Mesendoderm (in vitro differentiated cells): ENCODE results near the gene QSER1. TPM values are rescaled to one million over a fixed set of nuclear protein-coding genes. Genes with fewer than 3 reads are reported as not detected.

Experiments used
- DNase-seq: peaks from one replicate; pipeline ENCODE4 v3.0.0; 2013
- H2AK5ac ChIP-seq: 2 replicates; pipeline ENCODE4 v1.6.1; 2013; ENCODE audit warnings: low read length, inconsistent platforms
- H2BK120ac ChIP-seq: 2 replicates; pipeline ENCODE4 v1.6.1; 2013; ENCODE audit warnings: low read depth, mild to moderate bottlenecking, low read length, moderate library complexity, mixed read lengths
- H2BK15ac ChIP-seq: replicated peaks from 2 replicates; pipeline ENCODE4 v1.6.1; 2013; ENCODE audit warnings: low read depth, mild to moderate bottlenecking, moderate library complexity
- H2BK5ac ChIP-seq: 2 replicates; pipeline ENCODE4 v1.6.1; 2013; ENCODE audit warnings: low read length, inconsistent platforms
- H3K18ac ChIP-seq: 2 replicates; pipeline ENCODE4 v1.6.1; 2013; ENCODE audit warnings: mild to moderate bottlenecking, low read length, mixed read lengths
- H3K23ac ChIP-seq: one replicate; pipeline ENCODE4 v1.6.1; 2013; ENCODE audit warnings: low read length
- H3K27ac ChIP-seq: 2 replicates; pipeline ENCODE4 v1.5.1; 2013; ENCODE audit warnings: low read depth, mild to moderate bottlenecking, inconsistent platforms, low read length, moderate library complexity
- H3K27me3 ChIP-seq: 2 replicates; pipeline ENCODE4 v1.6.1; 2013; ENCODE audit warnings: low read length, control low read depth, mild to moderate bottlenecking, inconsistent platforms; ENCODE audit not compliant: insufficient read depth, poor library complexity
- H3K36me3 ChIP-seq: 2 replicates; pipeline ENCODE4 v1.6.1; 2013; ENCODE audit warnings: low read length, inconsistent platforms; ENCODE audit not compliant: control insufficient read depth, insufficient read depth
- H3K4ac ChIP-seq: one replicate; pipeline ENCODE4 v1.6.1; 2013; ENCODE audit warnings: low read depth, mild to moderate bottlenecking, low read length, moderate library complexity
- H3K4me1 ChIP-seq: 2 replicates; pipeline ENCODE4 v1.6.1; 2013; ENCODE audit warnings: low read depth, low read length, inconsistent platforms; ENCODE audit not compliant: control insufficient read depth
- H3K4me2 ChIP-seq: 2 replicates; pipeline ENCODE4 v1.6.1; 2013; ENCODE audit warnings: low read length
- H3K4me3 ChIP-seq: 2 replicates; pipeline ENCODE4 v1.5.1; 2013; ENCODE audit warnings: mild to moderate bottlenecking, low read length
- H3K56ac ChIP-seq: one replicate; pipeline ENCODE4 v1.6.1; 2013; ENCODE audit warnings: low read length
- H3K79me1 ChIP-seq: 2 replicates; pipeline ENCODE4 v1.6.1; 2013; ENCODE audit warnings: low read length, inconsistent platforms
- H3K79me2 ChIP-seq: 2 replicates; pipeline ENCODE4 v1.6.1; 2013; ENCODE audit warnings: mild to moderate bottlenecking, low read length; ENCODE audit not compliant: control insufficient read depth, insufficient read depth
- H3K9ac ChIP-seq: 2 replicates; pipeline ENCODE4 v1.6.1; 2013; ENCODE audit warnings: low read length, inconsistent platforms
- H4K5ac ChIP-seq: one replicate; pipeline ENCODE4 v1.6.1; 2013; ENCODE audit warnings: low read length
- H4K8ac ChIP-seq: one replicate; pipeline ENCODE4 v1.6.1; 2013; ENCODE audit warnings: low read depth, mild to moderate bottlenecking, control low read depth, low read length, moderate library complexity
- WGBS: extraction: QIAGEN DNeasy Blood & Tissue Kit; methylation state at CpG from one replicate; pipeline ENCODE4 v1.1.7; 2013; ENCODE audit warnings: low lambda C conversion rate, missing lambda C conversion rate; ENCODE audit not compliant: insufficient coverage; ENCODE audit errors: extremely low coverage; 5-methylcytosine and 5-hydroxymethylcytosine counted together
- polyA plus RNA-seq, 2 experiments: library from polyadenylated mRNA; stranded (reverse); fragments of 200-250 nt; gene quantifications; one replicate each; pipeline ENCODE4 v1.2.3, GENCODE V29; 2013

The QSER1 gene
- polyA plus RNA-seq (2013, experiment 1 of 2), result 36.1 TPM
- 36.3 TPM for polyA plus RNA-seq (2013, experiment 2 of 2)

DNA sequence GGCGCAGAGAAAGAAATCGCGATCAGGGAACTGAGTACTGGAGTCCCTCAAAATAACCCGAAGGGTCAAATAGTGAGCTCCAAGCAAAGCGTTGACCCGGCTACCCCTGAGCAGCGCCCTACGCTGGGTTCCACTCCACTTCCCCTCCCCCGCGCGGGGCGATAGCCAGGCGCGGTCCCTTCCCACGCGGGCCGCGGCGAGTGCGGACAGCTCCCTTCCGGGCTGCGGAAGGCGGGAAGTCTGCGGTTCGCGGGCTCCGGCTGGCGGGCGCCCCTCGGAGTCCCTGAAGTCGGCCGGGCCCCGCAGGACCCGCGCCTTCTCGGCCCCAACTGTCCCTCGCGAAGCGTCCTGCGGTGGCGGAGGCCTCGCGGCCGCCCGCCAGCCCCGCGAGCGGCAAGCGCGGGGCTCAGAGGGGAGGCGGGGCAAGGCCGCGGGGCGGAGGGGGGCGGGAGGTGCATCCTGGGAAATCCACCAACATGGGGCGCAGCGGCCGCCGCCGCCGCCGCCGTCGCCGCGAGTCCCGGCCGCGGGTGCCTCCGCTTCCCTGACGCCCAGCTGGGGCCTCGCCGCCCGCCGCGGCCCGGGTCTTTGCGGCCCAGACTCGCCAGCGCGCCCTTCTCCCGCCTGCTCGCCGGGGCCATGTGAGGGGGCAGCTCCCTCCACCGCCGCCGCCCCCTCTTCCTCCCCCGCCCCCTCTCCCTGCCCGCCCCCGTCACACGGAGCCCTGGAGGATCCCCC, at the start of gene QSER1:
QSER1 (plus strand) TSS at position 457 of the 738 bp plus-strand sequence. CDS start 315 bp downstream, outside the sequence.
- Histone ChIP-seq H3K23ac (peak within 1 kb of the TSS; percentile 89), H3K36me3 (no peaks in the 10 kb centered on the region), H3K56ac (peak within 1 kb of the TSS; percentile 99), H2BK15ac (peak within 1 kb of the TSS; percentile 99), H3K79me2 (peaks cover 38% of the 10 kb centered on the region), H2AK5ac (peak within 1 kb of the TSS; percentile 69), H4K8ac (peak within 1 kb of the TSS; percentile 99), H3K27ac (peak within 1 kb of the TSS; percentile 100), H3K18ac (peak within 1 kb of the TSS; percentile 99), H4K5ac (peak within 1 kb of the TSS; percentile 47), H3K4me3 (peak within 1 kb of the TSS; percentile 95), H3K4ac (peak within 1 kb of the TSS; percentile 100), H2BK120ac (peak within 1 kb of the TSS; percentile 98), H2BK5ac (peak within 1 kb of the TSS; percentile 96), H3K79me1 (peaks cover 1% of the 10 kb centered on the region), H3K9ac (peak within 1 kb of the TSS; percentile 98), H3K4me1 (peaks cover 7% of the 10 kb centered on the region), H3K27me3 (no peaks in the 10 kb centered on the region), H3K4me2 (peak within 1 kb of the TSS; percentile 44)
- no CpG with 5 or more reads among the region's 91 CpGs for WGBS
- peak; percentile 77 for DNase-seq

DNA sequence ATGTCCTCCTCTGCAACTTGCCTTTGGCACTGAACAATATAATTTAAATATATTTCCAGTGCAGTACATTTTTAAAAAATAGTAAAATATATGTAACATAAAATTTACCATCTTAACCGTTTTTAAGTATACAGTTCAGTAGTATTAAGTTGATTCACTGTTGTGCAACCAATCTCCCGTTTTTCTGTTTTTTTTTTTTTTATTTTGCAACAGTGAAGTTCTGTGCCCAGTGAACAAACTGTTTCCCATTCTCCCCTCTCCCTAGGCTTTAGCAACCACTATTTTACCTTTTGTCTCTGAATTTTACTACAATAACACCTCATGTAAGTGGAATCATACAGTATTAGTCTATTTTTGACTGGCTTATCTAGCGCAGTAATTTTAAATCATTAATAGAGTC, 49.1 kb upstream of the QSER1 start:
- no peak for DNase-seq
- Histone ChIP-seq H3K4ac (no peak overlapping the region), H3K4me1 (no peaks in the 10 kb centered on the region), H3K23ac (no peak overlapping the region), H3K79me1 (no peaks in the 10 kb centered on the region), H3K36me3 (no peaks in the 10 kb centered on the region), H2BK15ac (no peak overlapping the region), H3K27me3 (no peaks in the 10 kb centered on the region), H3K9ac (no peak overlapping the region), H3K56ac (no peak overlapping the region), H3K27ac (no peak overlapping the region), H4K5ac (no peak overlapping the region), H3K18ac (no peak overlapping the region), H2BK5ac (no peak overlapping the region), H3K4me2 (no peak overlapping the region), H2AK5ac (no peak overlapping the region), H2BK120ac (no peak overlapping the region), H3K4me3 (no peak overlapping the region), H4K8ac (no peak overlapping the region), H3K79me2 (no peaks in the 10 kb centered on the region)
- no CpG with 5 or more reads among the region's 3 CpGs for WGBS

DNA sequence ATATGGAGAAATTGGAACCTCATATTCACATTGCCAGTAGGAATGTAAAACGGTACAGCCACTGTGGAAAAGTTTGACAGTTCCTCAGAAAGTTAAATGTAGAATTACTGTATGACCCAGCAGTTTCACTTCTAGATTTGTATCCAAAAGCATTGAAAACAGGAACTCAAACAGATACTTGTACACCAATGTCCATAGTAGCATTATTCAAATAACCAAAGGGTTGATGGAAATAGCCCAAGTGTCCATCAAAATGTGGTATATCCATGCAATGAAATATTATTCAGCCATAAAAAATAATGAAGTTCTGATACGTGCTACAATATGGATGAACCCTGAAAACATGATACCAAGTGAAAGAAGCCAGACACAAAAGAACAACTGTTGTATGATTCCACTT, 45.1 kb upstream of the QSER1 start:
- no peak overlapping the region for H3K56ac ChIP-seq
- DNase-seq, result no peak
- H3K79me2 ChIP-seq, result no peaks in the 10 kb centered on the region
- no peaks in the 10 kb centered on the region for H3K27me3 ChIP-seq
- H3K4me1 ChIP-seq, result no peaks in the 10 kb centered on the region
- no peak overlapping the region for H3K9ac ChIP-seq
- H3K36me3 ChIP-seq, result no peaks in the 10 kb centered on the region
- no peaks in the 10 kb centered on the region for H3K79me1 ChIP-seq
- H4K5ac ChIP-seq, result no peak overlapping the region
- H3K23ac ChIP-seq, result no peak overlapping the region
- H2BK120ac ChIP-seq, result no peak overlapping the region
- H3K27ac ChIP-seq, result no peak overlapping the region
- H2BK15ac ChIP-seq, result no peak overlapping the region
- H3K4me2 ChIP-seq, result no peak overlapping the region
- no peak overlapping the region for H4K8ac ChIP-seq
- H2BK5ac ChIP-seq, result no peak overlapping the region
- no peak overlapping the region for H3K4me3 ChIP-seq
- no CpG with 5 or more reads among the region's 2 CpGs for WGBS
- H3K4ac ChIP-seq, result no peak overlapping the region
- no peak overlapping the region for H3K18ac ChIP-seq
- no peak overlapping the region for H2AK5ac ChIP-seq

DNA sequence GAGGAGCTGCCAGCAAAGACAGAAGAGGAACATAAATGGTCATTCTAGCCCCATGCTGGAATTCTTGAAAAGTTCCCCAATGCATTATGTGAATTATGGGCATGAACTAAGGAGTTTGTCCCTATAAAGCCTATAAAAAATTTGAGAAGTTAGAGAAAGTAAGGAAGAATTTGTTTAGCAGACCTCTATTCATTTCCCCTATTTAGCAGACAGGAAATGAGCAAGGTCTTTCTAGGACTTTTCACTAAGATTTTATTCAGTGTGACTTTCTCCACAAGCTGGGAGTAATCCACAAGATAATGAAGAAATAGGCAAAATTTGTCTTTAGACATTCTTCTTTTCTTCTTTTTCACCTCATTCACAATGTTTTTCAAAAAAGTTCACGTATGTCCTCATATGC, 42.9 kb upstream of the QSER1 start:
- Histone ChIP-seq H2BK15ac (no peak overlapping the region), H3K4me2 (no peak overlapping the region), H3K4me1 (no peaks in the 10 kb centered on the region), H3K79me2 (no peaks in the 10 kb centered on the region), H3K9ac (no peak overlapping the region), H3K4me3 (no peak overlapping the region), H2BK5ac (no peak overlapping the region), H3K23ac (no peak overlapping the region), H3K36me3 (no peaks in the 10 kb centered on the region), H3K27ac (no peak overlapping the region), H2AK5ac (no peak overlapping the region), H3K4ac (no peak overlapping the region), H4K5ac (no peak overlapping the region), H4K8ac (no peak overlapping the region), H3K56ac (no peak overlapping the region), H3K18ac (no peak overlapping the region), H3K79me1 (no peaks in the 10 kb centered on the region), H3K27me3 (no peaks in the 10 kb centered on the region), H2BK120ac (no peak overlapping the region)
- WGBS, result no CpG with 5 or more reads among the region's 1 CpG
- DNase-seq, result no peak

DNA sequence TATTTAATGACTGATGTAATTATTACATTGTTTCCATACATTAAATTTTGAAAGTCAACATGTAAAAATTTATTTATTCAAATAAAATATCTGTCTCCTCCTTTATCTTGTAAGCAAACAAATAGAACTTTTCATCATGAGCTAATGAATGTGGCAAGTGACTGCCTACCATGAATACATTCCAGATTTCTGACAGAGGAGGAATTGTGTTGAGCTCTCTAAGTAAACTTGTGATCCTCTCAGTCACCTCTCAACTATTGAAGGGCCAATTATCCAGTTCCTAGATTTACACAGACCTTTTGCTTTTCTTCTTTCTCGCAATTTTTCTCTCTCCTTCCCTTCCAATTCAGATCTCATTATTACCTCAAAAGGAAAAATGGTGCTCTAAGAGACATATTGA, 41.4 kb upstream of the QSER1 start:
- H3K79me2 ChIP-seq, result no peaks in the 10 kb centered on the region
- H4K5ac ChIP-seq, result no peak overlapping the region
- H3K4me3 ChIP-seq, result no peak overlapping the region
- no peaks in the 10 kb centered on the region for H3K36me3 ChIP-seq
- DNase-seq, result no peak
- H2BK5ac ChIP-seq, result no peak overlapping the region
- no peak overlapping the region for H3K56ac ChIP-seq
- no CpG with 5 or more reads among the region's 1 CpG for WGBS
- no peaks in the 10 kb centered on the region for H3K4me1 ChIP-seq
- no peak overlapping the region for H2BK120ac ChIP-seq
- H3K9ac ChIP-seq, result no peak overlapping the region
- H3K4me2 ChIP-seq, result no peak overlapping the region
- H3K27me3 ChIP-seq, result no peaks in the 10 kb centered on the region
- H2BK15ac ChIP-seq, result no peak overlapping the region
- H2AK5ac ChIP-seq, result no peak overlapping the region
- no peak overlapping the region for H3K18ac ChIP-seq
- H3K23ac ChIP-seq, result no peak overlapping the region
- no peak overlapping the region for H3K27ac ChIP-seq
- no peak overlapping the region for H3K4ac ChIP-seq
- H4K8ac ChIP-seq, result no peak overlapping the region
- no peaks in the 10 kb centered on the region for H3K79me1 ChIP-seq

DNA sequence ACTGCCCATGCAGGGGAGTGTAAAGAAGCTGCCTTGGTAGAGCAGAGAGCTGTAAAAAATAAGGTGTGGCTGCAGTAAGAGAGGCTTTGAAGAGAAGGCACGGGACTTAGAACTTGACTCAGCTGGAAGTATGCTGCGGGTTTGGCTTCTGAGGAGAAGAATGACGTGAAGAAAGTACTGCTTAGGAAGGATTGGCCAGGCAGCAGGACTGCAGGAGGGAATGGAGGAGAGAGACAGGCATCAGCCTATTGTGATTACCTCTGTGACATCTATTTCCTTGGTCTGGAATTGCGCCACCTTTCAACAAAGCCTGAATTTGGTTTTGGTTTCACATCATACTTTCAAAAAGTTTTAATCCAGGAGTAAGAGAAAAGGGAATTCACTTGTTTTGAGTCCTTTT, 40.4 kb upstream of the QSER1 start:
- no peaks in the 10 kb centered on the region for H3K36me3 ChIP-seq
- H3K27ac ChIP-seq, result no peak overlapping the region
- no CpG with 5 or more reads among the region's 4 CpGs for WGBS

More for the DNA sequence above, 40.4 kb upstream of the QSER1 start:
- Histone ChIP-seq H3K79me2 (no peaks in the 10 kb centered on the region), H3K23ac (no peak overlapping the region), H2BK120ac (no peak overlapping the region), H3K18ac (no peak overlapping the region), H3K4me2 (no peak overlapping the region), H3K4me1 (no peaks in the 10 kb centered on the region), H4K8ac (no peak overlapping the region), H3K4ac (no peak overlapping the region), H3K56ac (no peak overlapping the region), H2BK15ac (no peak overlapping the region), H3K9ac (no peak overlapping the region), H3K79me1 (no peaks in the 10 kb centered on the region), H2BK5ac (no peak overlapping the region), H3K27me3 (no peaks in the 10 kb centered on the region), H2AK5ac (no peak overlapping the region), H4K5ac (no peak overlapping the region), H3K4me3 (no peak overlapping the region)
- DNase-seq, result peak; percentile 8
